ENCODE results near the gene SLC8B1.

DNA sequence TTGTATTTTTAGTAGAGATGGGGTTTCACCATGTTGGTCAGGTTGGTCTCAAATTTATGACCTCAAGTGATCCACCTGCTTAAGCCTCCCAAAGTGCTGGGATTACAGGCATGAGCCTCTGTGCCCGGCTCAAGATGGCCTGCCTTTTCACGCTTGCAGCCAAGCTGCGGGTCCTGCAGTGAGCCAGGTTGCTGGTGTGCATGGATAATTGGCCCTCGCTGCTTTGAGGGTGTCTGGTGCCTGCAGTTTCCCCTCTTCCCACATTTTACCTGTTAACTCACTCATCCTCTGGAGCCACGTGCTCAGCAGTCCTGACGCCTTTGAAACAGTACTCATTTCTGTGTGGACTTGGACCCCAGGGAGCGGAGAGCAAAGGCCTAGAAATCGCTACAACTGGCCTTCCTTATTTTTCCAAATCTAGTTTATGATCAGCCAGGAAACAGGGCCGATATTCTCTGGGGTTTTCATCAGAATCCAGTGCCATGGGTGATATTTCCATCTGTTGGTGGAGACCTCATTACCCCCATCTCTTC, 71.4 kb downstream of the SLC8B1 start:
- TF ChIP-seq, protein P1, sequence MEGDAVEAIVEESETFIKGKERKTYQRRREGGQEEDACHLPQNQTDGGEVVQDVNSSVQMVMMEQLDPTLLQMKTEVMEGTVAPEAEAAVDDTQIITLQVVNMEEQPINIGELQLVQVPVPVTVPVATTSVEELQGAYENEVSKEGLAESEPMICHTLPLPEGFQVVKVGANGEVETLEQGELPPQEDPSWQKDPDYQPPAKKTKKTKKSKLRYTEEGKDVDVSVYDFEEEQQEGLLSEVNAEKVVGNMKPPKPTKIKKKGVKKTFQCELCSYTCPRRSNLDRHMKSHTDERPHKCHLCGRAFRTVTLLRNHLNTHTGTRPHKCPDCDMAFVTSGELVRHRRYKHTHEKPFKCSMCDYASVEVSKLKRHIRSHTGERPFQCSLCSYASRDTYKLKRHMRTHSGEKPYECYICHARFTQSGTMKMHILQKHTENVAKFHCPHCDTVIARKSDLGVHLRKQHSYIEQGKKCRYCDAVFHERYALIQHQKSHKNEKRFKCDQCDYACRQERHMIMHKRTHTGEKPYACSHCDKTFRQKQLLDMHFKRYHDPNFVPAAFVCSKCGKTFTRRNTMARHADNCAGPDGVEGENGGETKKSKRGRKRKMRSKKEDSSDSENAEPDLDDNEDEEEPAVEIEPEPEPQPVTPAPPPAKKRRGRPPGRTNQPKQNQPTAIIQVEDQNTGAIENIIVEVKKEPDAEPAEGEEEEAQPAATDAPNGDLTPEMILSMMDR (IDR thresholded peaks at IDR 0.05; ENCODE audit: low read depth, low read length): no peak
- TF ChIP-seq, protein P2, sequence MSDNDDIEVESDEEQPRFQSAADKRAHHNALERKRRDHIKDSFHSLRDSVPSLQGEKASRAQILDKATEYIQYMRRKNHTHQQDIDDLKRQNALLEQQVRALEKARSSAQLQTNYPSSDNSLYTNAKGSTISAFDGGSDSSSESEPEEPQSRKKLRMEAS (IDR thresholded peaks at IDR 0.05; ENCODE audit: low read depth, low read length): no peak
- no peak for TF ChIP-seq POLR2A (IDR thresholded peaks at IDR 0.05; ENCODE audit: extremely low read depth, insufficient read length)
